Dendritic cell treated with granulocyte-macrophage colony-stimulating factor and Interleukin-4, amounts not matched to agents 40 ng/mL and 50 ng/mL, for 4 days (primary cell): ENCODE data around the gene DUSP14.

Source experiments
- H3K27ac Mint-ChIP-seq: one replicate; pipeline ENCODE4 v1.8.0; 2022; ENCODE audit warnings: mild to moderate bottlenecking, mixed read lengths
- H3K27me3 Mint-ChIP-seq: one replicate; pipeline ENCODE4 v1.8.0; 2022; ENCODE audit warnings: mild to moderate bottlenecking, mixed read lengths
- H3K36me3 Mint-ChIP-seq: one replicate; pipeline ENCODE4 v1.8.0; 2022; ENCODE audit warnings: low read depth, mixed read lengths
- H3K4me1 Mint-ChIP-seq: one replicate; pipeline ENCODE4 v1.8.0; 2022; ENCODE audit warnings: low read depth, mixed read lengths
- H3K4me3 Mint-ChIP-seq: one replicate; pipeline ENCODE4 v1.8.0; 2022; ENCODE audit warnings: mild to moderate bottlenecking, moderate library complexity, mixed read lengths
- H3K9me3 Mint-ChIP-seq: one replicate; pipeline ENCODE4 v1.8.0; 2022; ENCODE audit warnings: mixed read lengths
- intact Hi-C: fragments of 100-400 bp; cut with micrococcal nuclease; formaldehyde crosslinking; loops from one replicate; pipeline ENCODE4 v1.15.0; 2022

DUSP14 gene

GRCh38 chr17:37475731-37476420 is 13.8 kb upstream of the DUSP14 start:
- Mint-ChIP-seq H3K9me3 (no peaks in the 10 kb centered on the region), H3K27ac (no peak overlapping the region), H3K27me3 (no peaks in the 10 kb centered on the region), H3K4me1 (peaks cover 10% of the 10 kb centered on the region), H3K36me3 (peaks cover 93% of the 10 kb centered on the region), H3K4me3 (no peak overlapping the region)
- intact Hi-C loops, result no loop called here

- H3K27ac Mint-ChIP-seq, result no peak overlapping the region
- H3K9me3 Mint-ChIP-seq, result no peaks in the 10 kb centered on the region
- no peaks in the 10 kb centered on the region for H3K27me3 Mint-ChIP-seq
- no peak overlapping the region for H3K4me3 Mint-ChIP-seq
- intact Hi-C loops, result no loop called here
- H3K4me1 Mint-ChIP-seq, result peaks cover 10% of the 10 kb centered on the region
- H3K36me3 Mint-ChIP-seq, result peaks cover 86% of the 10 kb centered on the region
Measured at GRCh38 chr17:37476431-37477120, 13.1 kb upstream of the DUSP14 start.

DNA sequence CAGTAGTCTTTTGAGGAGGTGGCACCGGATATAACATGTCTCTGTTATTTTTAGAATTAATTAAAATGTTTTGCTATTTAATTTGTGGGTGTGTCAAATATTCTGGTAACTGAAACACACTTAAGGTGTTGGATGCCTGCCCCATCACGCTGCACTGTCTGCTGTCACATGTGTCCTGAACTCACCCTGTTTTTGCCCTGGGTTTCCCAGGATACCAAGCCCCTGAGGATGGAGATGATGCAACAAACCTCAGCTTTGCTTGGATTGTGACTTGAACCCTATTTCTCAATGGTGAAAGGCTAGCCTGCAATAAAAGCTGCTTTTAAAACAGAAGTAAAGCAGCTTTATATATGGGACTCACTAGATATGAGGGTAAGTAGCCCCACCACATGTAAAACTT is 11.5 kb upstream of the DUSP14 start:
- peaks cover 10% of the 10 kb centered on the region for H3K4me1 Mint-ChIP-seq
- H3K36me3 Mint-ChIP-seq, result peaks cover 70% of the 10 kb centered on the region
- H3K9me3 Mint-ChIP-seq, result no peaks in the 10 kb centered on the region
- intact Hi-C loops, result no loop called here
- H3K27me3 Mint-ChIP-seq, result no peaks in the 10 kb centered on the region
- H3K27ac Mint-ChIP-seq, result no peak overlapping the region
- H3K4me3 Mint-ChIP-seq, result no peak overlapping the region

- Mint-ChIP-seq H3K27me3 (no peaks in the 10 kb centered on the region), H3K4me1 (peaks cover 10% of the 10 kb centered on the region), H3K4me3 (no peak overlapping the region), H3K27ac (no peak overlapping the region), H3K36me3 (peaks cover 61% of the 10 kb centered on the region), H3K9me3 (no peaks in the 10 kb centered on the region)
- intact Hi-C loops, result no loop called here
Measured at GRCh38 chr17:37479025-37479424, 10.7 kb upstream of the DUSP14 start.

GRCh38 chr17:37480427-37480826 is 9.3 kb upstream of the DUSP14 start:
- H3K4me1 Mint-ChIP-seq, result peaks cover 9% of the 10 kb centered on the region
- H3K27ac Mint-ChIP-seq, result no peak overlapping the region
- H3K4me3 Mint-ChIP-seq, result no peak overlapping the region
- peaks cover 51% of the 10 kb centered on the region for H3K36me3 Mint-ChIP-seq
- no peaks in the 10 kb centered on the region for H3K27me3 Mint-ChIP-seq
- intact Hi-C loops, result no loop called here
- no peaks in the 10 kb centered on the region for H3K9me3 Mint-ChIP-seq

GRCh38 chr17:37481001-37481665 is 8.6 kb upstream of the DUSP14 start:
- Mint-ChIP-seq H3K4me1 (peaks cover 2% of the 10 kb centered on the region), H3K9me3 (no peaks in the 10 kb centered on the region), H3K27ac (no peak overlapping the region), H3K36me3 (peaks cover 44% of the 10 kb centered on the region), H3K27me3 (no peaks in the 10 kb centered on the region), H3K4me3 (no peak overlapping the region)
- intact Hi-C loops, result no loop called here

DNA sequence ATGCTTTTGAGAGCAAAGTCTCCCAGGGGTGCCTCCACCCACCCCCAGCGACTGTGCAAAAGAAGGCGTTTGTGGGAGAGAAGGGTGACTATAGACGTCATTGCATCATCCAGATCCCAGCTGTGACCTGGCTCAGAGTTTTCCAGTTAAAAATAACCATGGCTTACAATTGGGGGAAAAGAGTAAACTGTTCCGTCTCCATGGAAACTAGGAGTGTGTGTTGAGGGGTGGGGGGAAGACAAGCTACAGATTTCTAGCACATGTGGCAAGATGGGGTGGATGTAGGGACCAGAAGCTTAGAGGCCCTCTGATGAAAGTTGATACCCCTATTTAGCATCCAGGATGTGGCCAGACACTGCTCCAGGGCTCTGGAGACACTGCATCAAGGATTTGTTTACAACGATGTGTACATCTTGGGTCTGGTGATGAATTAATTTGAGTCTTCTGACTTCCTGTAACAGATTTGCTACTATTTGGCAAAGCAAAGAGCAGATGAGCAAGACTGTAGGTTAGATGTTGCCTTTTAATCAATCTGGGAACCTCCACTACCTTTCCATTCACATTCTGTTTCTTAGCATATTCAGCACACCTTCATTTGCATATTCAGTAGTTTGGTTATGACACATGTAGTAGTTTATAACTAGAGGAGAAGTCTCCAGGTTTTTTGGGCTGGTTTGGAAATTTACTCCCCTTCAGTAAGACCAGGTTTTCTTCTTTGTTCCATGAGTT is 6.2 kb upstream of the DUSP14 start:
- Mint-ChIP-seq H3K27ac (no peak overlapping the region), H3K4me1 (peaks cover 7% of the 10 kb centered on the region), H3K27me3 (peaks cover 7% of the 10 kb centered on the region), H3K9me3 (no peaks in the 10 kb centered on the region), H3K36me3 (peaks cover 21% of the 10 kb centered on the region), H3K4me3 (no peak overlapping the region)
- intact Hi-C loops, result no loop called here

DNA sequence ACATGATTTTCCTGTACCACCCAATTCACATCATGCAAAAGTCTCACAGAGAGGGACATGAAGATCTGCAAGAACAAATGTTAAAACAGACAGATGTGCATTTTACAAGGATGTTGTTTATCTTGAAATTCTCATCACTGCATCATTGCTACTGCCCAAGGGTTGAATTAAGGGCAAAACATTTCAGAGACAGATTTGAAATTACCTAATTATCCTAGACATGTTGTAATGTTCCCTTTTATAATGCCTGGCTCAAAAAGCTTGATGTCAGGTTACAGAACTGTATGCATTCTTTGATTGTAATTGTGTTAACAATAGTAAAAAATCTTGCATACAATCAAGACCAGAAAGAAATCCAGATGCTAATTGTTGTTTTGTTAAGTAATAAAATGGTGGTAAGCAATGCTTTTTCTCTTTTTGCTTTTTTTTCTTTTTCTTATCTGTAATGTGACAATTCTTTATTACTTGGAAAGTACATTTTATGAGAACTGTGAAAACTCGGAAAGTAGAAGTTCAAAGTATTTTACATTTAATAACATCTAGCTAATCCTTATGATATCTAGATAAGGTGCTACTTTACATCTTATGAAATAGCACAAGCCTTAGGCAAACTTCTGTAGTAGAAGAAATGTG is 3.6 kb upstream of the DUSP14 start:
- H3K4me1 Mint-ChIP-seq, result peaks cover 29% of the 10 kb centered on the region
- H3K36me3 Mint-ChIP-seq, result peaks cover 6% of the 10 kb centered on the region
- no peaks in the 10 kb centered on the region for H3K9me3 Mint-ChIP-seq
- H3K27ac Mint-ChIP-seq, result no peak overlapping the region
- peaks cover 27% of the 10 kb centered on the region for H3K27me3 Mint-ChIP-seq
- intact Hi-C loops, result no loop called here
- H3K4me3 Mint-ChIP-seq, result no peak overlapping the region

DNA sequence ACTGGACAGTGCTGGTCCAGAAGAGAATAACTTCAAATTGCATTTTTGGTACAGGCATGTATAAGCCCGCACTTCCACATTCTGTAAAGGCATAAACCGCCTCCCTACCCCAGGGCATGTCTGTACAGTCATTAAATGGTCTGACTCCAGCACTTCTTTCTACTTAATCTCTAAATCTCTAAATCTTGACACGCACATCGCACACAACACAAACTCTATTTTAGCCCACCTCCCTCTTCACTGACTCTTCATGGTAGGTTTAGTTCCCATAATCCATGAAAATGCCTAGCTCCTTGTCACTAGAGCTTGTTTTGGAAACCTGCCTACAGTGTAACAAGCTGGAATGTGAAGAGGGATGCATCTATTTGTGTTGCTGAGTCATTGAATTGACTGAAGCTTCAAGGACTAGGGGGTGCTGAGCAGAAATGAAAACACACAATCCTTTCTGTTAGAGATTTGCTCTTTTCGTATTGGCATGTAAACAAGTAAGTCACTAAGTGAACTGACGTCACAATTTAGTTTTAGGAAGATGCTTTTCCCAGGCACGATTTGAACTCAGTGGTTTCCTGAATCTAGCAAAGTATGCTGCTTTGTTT is 1.6 kb upstream of the DUSP14 start:
- Mint-ChIP-seq H3K4me3 (peak overlapping the region; percentile 89), H3K9me3 (no peaks in the 10 kb centered on the region), H3K4me1 (peaks cover 31% of the 10 kb centered on the region), H3K36me3 (peaks cover 6% of the 10 kb centered on the region), H3K27me3 (peaks cover 31% of the 10 kb centered on the region), H3K27ac (no peak overlapping the region)
- intact Hi-C loops, result no loop called here

GRCh38 chr17:37488607-37489196 is 989 bp upstream of the DUSP14 start:
- H3K9me3 Mint-ChIP-seq, result no peaks in the 10 kb centered on the region

GRCh38 chr17:37490022-37490587 is 414 bp downstream of the DUSP14 start:
- peak overlapping the region; percentile 73 for H3K27ac Mint-ChIP-seq
- H3K9me3 Mint-ChIP-seq, result no peaks in the 10 kb centered on the region
- peaks cover 31% of the 10 kb centered on the region for H3K4me1 Mint-ChIP-seq
- intact Hi-C loops, result no loop called here
- H3K27me3 Mint-ChIP-seq, result peaks cover 31% of the 10 kb centered on the region
- peaks cover 6% of the 10 kb centered on the region for H3K36me3 Mint-ChIP-seq
- peak overlapping the region; percentile 96 for H3K4me3 Mint-ChIP-seq

More at GRCh38 chr17:37488607-37489196, 989 bp upstream of the DUSP14 start:
- intact Hi-C loops, result no loop called here
- Mint-ChIP-seq H3K4me1 (peaks cover 31% of the 10 kb centered on the region), H3K4me3 (peak overlapping the region; percentile 89), H3K27ac (peak overlapping the region; percentile 76), H3K36me3 (peaks cover 6% of the 10 kb centered on the region), H3K27me3 (peaks cover 31% of the 10 kb centered on the region)

- Mint-ChIP-seq H3K4me1 (peaks cover 31% of the 10 kb centered on the region), H3K27ac (peak overlapping the region; percentile 73), H3K9me3 (no peaks in the 10 kb centered on the region), H3K4me3 (peak overlapping the region; percentile 96), H3K27me3 (peaks cover 31% of the 10 kb centered on the region), H3K36me3 (peaks cover 6% of the 10 kb centered on the region)
- intact Hi-C loops, result no loop called here
Measured at GRCh38 chr17:37490638-37491614, 1.2 kb downstream of the DUSP14 start.
